Right lobe of liver (tissue), 4 donors: ENCODE results near the gene GRIFIN.

Source experiments
- POLR2A ChIP-seq: fragments of 450-650 bp; IDR thresholded peaks from one replicate; pipeline ENCODE4 v1.6.1; 2017; ENCODE audit warnings: antibody characterized with exemption, mild to moderate bottlenecking
- TF ChIP-seq, protein P1 (sequence below), 4 donors: fragments of 200-600 bp in 3 of 4; fragments of 450-650 bp in 1 of 4; IDR thresholded peaks; one replicate each; pipeline versions ENCODE4 v1.5.1 to v1.8.0; 2016 to 2022; ENCODE audit warnings: antibody characterized with exemption in 4 of 4, mild to moderate bottlenecking in 2 of 4
- donor health status: DM: no; HTN: no; CAD: no.
- donor health status: DM: no; HTN: no; CAD: no.
- donor health status: DM: no; HTN: yes; CAD: no.

DNA sequence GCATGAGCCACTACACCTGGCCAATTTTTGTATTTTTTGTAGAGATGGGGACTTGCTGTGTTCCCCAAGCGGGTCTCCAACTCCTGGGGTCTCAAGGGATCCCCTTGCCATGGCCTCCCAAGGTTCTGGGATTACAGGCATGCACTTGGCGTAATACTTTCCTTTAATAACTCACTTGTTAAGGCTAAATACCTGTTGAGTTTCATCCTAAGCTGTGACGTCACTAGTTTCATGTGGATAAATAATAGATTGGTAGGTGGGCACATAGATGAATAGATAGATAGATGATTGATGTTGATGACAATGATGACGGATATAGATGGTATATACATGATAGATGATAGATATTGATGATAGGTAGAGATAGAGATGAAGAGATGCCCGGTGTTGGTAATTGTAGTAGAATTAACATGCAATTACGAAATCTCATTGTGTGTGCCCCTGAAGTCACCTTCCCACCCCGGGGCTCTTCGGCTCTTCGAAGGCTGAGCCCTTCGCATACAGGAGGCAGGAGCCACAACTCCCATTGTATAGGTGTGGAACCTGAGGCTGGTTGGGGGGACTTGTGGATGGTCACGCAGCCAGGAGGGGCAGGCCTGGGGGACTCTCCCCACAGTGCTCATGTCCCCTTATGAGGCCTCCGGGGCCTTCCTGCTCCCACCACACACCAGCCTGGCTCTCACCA lies 2.6 kb downstream of the GRIFIN start:
- TF ChIP-seq, protein P1, sequence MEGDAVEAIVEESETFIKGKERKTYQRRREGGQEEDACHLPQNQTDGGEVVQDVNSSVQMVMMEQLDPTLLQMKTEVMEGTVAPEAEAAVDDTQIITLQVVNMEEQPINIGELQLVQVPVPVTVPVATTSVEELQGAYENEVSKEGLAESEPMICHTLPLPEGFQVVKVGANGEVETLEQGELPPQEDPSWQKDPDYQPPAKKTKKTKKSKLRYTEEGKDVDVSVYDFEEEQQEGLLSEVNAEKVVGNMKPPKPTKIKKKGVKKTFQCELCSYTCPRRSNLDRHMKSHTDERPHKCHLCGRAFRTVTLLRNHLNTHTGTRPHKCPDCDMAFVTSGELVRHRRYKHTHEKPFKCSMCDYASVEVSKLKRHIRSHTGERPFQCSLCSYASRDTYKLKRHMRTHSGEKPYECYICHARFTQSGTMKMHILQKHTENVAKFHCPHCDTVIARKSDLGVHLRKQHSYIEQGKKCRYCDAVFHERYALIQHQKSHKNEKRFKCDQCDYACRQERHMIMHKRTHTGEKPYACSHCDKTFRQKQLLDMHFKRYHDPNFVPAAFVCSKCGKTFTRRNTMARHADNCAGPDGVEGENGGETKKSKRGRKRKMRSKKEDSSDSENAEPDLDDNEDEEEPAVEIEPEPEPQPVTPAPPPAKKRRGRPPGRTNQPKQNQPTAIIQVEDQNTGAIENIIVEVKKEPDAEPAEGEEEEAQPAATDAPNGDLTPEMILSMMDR (IDR thresholded peaks at IDR 0.05) = no peak
- TF ChIP-seq POLR2A = no peak
